SKM-1 (cell line): ENCODE data around the gene NHP2.
"Not testable (repeated sequence)": the region's sequence is repeated elsewhere in the genome, so short reads cannot be mapped to it uniquely, and the experiment has no call there.

Source experiments
- DNase-seq: peaks from one replicate; lab custom pipeline; 2025; ENCODE audit not compliant: unreplicated experiment; lab: John Stamatoyannopoulos, UW

The NHP2 gene

DNA sequence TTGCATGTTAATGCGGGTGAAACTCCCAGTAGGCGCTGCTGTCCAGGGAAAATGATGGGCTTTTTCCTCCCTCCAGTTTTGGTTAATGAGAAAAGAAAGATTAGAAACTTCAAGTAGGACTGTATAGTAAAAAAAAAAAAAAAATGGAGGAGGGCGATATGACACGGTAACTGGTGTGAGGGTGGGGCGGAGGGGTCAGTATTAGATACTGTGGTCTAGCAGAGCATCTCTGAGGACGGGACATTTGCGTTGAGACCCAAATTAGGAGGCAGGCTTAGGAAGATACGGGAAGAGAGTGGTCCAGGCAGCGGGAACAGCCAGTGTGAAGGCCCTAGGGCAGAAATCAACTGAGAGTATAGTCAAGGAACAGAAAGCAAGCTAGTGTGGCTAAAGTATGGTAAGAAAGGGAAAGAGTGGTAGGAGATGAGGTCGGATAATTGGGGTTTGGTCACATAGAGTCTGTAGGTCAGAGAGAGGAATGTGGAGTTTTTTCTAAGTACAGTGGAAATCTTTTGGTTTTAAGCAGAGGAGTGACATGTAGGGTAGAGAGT, 22.2 kb downstream of the NHP2 start:
- DNase-seq = no peak

DNA sequence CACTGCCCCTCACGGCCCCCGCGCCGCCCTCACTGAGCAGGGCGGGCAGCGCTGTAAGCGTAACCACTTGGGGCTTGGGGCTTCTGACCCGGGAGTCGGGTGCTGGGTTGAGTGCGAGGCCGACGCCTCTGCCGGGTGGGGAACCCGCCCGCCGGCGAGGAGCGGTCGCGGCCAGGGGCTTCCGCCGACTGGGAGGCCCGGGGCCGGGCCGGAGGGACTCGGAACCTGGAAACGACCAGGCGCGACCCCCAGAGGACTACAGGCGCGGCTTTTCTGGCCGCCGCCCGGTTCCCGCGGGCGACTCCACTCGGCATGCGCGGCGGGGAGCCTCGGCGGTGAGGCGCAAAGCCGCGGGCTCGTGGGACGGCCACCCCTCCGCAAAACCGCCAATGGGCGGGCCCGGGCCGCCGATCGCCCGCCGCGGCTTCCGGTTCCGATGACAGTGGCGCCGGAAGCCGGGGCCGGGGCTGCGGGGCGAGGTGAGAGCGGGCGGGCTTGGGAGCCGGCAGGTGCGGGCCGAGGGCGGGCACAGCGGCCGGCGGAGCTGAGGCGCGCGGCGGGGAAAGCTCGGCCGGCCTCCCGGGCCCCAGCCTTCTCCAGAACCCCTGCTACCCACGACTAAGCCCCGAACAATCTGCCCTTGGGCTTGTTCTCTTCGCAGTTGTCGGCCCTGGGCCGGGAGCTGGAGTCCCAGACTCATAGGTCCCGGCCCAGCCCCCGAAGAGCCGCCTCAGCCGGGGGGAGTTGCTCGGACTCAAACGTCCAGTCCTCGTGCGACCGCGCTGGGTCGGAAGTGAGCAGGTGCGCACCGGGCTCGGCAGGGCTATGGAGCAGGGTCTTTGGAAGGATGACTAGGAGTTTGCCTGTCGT, 22.9 kb downstream of the NHP2 start, which contains the start of gene RMND5B:
TSS of gene RMND5B (plus strand) at position 439 of the 870 bp plus-strand sequence. CDS start 7,106 bp downstream, outside the sequence.
- DNase-seq = peak; percentile 76

DNA sequence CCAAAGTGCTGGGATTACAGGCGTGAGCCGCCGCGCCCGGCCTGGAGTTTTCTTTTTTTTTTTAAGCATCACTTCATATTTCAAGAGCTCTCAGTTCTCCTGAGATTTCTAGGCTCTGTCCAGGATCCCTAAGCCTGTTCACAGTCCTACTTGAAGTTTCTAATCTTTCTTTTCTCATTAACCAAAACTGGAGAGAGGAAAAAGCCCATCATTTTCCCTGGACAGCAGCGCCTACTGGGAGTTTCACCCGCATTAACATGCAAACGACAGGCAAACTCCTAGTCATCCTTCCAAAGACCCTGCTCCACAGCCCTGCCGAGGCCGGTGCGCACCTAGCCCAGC, 23.5 kb downstream of the NHP2 start:
- not testable (repeated sequence) for DNase-seq

DNA sequence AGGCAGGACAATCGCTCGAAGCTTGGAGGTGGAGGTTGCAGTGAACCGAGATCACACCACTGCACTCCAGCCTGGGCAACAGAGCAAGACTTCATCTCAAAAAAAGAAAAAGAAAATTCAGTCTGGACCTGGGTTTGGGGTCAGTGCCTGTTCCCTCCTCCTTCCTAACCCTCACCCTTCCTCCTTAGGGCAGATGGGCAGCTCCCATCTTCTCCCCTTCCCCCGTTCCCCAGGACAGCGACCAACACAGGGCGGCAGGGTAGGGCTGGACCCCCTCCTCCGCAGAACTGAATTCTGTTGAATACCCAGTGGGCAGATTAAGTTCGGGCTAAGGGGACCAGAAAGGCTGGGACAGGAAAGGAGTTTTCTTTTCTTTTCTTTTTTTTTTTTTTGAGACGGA, 24.4 kb downstream of the NHP2 start:
- no peak for DNase-seq

DNA sequence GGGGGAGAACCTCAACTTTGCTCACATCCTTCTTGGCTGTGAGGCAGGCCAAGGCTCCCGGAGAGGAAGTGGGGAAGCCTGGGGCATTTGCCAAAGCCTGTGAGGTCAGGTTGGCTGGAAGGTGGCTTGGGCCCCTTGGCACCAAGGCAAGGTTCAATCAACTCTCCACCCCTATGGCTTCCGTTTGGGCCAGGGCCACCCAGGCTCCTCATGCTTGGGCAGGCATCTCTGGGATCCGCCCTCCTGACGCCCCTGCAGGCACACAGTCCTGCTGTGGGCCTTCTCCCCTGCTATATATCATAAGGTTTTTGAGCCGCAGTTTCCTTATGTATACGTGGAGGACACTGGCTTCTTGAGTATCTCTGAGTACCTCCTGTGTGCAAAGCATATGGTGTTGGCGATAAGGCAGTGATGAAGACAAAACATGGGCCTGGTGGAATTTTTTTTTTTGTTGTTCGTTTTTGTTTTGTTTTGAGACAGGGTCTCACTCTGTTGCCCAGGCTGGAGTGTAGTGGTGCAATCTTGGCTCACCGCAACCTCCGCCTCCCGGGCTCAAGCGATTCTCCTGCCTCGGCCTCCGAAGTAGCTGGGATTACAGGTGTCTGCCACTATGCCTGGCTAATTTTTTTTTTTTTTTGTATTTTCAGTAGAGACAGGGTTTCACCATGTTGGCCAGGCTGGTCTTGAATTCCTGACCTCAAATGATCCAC, 26.2 kb downstream of the NHP2 start:
- not testable (repeated sequence) for DNase-seq

DNA sequence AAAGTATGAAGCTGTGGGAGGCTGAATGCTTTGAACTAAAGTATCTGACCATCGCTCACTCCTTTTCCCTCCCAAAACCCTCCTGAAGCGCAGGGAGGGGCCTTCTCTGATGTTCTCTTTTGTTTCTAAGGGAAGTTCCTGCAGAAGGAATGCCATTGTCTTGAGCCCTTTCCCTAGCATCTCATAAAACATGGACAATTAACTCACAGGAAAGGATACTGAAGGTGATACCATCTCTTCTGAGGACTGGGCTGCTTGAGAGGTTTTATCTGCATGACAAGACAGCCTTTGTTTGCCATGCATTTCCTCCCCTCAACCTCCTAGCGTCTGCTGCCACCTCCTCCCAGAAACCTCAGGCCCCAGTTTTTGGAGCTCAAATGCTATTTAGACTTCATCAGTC, 27.1 kb downstream of the NHP2 start:
- DNase-seq = no peak

DNA sequence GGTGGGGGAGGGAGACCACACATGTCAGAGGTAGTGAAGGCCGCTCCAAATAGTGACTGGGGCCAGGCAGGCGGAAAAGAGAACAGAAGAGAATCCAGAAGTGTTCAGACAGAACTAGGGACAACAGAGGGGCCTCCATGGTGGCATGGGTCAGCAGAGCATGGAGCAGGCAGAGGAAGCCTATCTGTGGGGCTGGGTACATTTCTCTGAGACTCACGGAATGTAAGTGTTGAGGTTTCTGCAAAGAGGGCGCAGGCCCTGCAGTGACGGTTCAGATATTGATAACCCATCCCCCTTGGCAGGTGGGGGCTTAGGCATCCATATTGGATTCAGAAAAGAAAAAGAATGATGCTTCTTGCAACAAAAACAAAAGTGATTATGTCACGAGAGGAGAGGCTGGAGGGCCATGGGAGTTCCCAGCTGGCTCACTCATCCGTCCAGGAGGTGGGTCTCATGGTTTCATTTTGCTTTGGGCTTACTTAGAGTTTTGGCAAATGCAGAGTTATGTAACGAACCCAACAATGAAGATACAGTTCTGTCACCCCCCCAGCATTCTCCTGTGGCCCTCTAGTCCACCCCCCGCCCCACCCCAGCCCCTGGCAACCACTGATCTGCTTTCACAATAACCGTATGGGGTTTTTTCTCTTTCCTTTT, 28.3 kb downstream of the NHP2 start:
- DNase-seq = no peak

DNA sequence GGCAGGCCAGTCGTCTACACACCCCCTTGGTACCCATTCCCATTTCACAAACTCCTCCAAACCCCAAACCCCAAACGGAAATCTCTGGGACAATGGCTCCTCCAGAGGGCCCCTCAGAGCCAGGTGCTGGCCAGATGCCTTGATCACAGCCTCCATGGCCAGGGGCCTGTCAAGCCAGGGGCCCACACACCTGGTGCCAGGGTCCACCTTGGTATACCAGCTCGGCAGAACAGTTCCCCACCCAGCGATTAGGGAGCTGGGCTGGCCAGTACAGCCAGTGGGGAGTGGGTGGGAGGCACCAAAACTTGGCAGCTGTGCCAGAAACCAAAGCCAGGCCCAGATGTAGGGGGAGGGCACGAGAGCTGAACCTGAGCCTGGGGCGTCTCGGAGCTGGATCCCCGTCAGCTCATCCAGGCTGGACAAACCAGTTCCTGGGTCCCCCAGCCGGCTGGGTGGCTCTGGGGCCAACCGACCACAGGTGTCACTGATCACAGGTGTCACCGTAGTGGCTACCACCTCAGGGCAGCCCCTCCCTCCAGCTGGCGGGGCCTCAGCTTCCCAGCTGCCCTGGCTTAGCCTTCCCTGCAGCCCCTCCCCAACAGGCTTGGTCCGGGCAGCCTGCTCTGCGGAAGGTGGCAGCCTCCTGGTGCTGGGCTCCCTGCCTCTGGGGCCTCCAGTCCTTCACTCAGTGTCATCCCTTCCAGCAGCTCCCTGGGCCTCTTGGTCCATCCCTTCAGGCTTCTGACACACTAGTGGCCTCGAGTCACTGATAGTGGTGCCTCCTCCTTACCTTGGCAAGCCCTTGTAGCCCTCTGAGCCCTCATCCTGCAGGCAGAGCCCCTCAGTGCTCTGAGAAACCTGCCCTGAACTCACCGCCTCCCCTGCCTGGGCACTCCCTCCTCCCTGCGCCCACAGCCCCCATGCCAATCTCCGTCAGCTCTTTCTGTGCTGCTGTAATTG, 29.4 kb downstream of the NHP2 start:
- no peak for DNase-seq

DNA sequence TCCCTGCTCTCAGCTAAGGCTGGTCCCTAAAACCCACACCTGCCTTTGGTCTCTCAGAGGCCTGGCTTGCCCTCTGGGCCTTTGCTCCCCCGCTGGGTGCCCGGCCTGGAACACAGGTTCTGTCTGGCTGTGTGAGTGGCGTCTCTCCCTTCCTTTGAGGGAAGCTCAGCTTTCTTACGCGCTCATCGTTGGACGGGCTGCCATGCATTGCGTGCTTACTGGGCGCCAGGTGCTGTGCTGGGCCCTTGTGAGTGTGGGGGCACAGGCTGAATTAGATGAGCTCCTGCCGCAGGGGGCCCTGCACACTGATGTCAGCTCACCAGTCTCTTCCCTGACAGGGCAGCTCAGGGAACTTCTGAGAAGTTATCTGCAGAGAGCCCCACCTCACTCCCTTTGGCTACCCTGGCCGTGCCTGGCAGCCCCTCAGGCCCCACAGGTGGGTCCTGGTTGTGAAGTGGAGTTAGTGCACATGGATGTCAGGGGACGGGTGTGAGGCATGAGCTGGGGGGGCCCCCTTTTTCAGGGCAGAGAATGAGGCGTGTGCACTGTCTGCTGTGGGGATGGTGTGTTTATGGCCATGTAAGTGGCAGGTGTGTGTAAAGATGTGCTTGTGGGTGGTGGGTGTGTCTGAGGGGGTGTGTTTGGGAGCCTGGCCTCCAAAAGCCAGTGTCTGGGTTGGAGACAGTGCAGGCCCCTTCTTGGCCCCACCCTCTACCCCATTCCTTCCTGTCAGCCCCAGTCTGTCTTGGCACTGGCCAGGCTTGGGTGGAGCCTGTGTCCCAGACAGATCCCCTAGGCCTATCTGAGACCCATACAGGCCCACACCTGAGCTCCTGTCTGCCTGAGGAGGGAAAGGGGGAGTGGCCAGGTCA, 30.4 kb downstream of the NHP2 start:
- DNase-seq = no peak

DNA sequence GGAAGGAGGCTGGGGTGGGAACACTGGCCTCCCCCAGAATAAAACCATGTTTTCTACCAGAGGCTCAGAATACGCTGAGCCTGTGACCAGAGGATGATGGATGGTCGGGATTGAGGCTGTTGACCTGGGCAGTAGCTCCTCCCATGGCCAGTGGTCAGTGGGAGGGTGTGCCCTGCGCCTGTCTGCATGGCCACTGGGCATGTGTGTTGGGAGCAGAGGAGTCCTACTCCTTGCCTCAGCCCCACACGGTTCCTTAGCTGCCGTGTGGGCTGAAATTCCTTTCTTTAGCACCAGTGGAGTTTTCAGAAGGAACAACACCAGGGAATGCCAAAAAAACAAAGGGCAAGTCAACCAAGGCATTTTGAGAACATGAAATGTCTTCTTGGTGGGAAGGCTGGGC, 31.3 kb downstream of the NHP2 start:
- DNase-seq = no peak

DNA sequence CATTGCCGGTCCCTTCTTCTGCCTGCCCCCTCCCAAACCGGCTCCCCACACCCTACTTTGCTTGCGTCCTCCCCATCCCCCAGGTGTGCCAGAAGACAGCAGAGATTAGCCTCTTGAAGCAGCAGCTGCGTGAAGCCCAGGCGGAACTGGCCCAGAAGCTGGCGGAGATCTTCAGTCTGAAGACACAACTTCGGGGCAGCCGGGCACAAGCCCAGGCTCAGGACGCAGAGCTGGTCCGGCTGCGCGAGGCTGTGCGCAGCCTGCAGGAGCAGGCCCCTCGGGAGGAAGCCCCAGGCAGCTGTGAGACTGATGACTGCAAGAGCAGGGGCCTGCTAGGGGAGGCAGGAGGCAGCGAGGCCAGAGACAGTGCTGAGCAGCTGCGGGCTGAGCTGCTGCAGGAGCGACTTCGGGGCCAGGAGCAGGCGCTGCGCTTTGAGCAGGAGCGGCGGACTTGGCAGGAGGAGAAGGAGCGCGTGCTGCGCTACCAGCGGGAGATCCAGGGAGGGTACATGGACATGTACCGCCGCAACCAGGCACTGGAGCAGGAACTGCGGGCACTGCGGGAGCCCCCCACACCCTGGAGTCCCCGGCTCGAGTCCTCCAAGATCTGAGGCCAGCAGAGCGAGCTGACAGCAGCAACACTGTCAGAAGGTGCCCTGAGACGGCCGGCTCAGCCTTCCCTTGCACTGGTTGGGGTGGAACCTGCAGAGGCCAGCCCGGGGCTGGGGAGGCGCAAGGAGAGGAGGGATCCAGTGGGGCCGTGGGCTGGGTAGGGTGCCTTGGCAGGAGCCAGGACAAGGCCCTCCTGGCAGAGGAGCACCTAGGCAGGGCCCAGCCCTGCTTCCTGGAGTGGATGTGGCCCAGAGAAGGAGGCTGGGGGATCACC, 32.1 kb downstream of the NHP2 start:
- DNase-seq = no peak

DNA sequence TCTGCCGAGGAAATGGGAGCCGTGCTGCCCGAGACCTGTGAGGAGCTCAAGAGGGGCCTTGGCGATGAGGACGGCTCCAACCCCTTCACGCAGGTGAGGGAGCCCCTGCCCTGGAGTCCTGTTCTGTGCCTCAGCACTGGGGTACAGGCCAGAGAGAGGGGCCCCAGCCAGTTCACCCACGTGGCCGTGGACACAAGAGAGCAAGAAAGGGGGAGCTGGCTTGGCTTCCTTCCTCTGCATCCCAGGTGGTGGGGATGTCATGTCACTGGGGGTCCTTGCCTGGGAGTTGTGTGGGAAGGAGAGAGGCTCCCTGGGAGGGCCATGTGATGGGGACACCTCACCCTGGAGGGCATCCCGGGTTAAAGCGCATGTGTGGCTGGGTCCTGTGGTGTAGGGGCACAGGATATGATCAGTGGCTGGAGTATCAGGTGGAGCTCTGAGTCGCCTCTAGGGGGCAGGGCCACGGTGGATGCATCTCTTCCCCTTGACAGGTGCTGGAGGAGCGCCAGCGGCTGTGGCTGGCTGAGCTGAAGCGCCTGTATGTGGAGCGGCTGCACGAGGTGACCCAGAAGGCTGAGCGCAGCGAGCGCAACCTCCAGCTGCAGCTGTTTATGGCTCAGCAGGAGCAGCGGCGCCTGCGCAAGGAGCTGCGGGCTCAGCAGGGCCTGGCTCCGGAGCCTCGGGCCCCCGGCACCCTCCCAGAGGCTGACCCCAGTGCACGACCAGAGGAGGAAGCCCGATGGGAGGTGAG, 32.9 kb downstream of the NHP2 start:
- peak; percentile 36 for DNase-seq

DNA sequence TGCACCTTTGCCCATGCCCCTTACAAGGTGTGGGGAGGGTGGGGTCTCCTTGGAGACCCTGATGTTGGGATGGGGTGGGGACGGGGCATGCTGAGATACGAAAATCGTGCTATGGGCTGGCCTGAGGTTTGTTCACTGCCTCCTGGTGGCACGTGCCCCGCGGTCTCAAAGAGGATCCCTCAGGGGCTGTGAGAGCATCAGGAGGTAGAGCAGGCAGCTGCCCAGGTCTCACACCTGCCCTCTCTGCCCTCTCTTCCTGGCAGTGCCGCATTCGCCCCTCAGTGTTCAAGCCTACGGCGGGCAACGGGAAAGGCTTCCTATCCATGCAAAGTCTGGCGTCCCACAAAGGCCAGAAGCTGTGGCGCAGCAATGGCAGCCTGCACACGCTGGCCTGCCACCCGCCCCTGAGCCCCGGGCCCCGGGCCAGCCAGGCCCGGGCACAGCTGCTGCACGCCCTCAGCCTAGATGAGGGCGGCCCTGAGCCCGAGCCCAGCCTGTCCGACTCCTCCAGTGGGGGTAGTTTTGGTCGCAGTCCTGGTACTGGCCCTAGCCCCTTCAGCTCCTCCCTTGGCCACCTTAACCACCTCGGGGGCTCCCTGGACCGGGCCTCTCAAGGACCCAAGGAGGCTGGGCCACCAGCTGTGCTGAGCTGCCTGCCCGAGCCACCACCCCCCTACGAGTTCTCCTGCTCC, 33.6 kb downstream of the NHP2 start:
- no peak for DNase-seq

DNA sequence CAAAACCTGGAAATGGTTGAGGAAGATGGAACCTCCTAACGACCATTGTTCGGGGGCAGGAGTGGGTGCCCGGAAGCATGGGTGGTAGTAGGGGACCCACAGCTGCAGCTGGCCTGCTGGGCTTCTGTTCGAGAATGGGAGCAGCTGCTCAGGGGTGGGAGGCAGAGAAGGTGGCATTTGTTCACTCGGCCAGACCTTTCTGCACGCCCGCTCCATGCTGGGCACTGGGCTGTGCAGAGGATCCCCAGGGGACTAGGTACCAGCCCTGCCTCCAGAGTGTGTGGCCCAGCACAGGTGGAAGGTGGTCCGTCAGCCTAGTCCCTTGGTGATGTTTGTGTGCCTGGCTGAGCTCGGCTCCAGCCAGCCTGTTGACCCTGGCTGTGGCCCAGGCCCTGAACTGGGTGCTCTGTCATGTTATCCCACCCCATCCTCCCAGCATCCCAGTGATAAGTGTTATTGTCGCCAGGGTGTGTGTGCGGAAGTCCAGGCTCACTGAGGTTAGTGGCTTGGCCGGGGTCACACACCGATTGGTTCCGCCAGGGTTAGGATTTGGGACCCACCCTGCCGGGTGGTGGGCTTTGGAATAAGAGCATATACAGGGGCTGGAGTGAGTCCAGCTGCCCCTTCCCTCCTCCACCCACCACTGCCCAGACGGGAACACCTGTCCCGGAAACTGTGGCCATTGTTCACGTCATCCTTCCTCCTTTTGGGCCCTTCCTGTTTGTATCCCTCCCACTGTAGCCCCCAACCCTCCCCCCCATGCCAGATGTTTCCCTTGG, 35.6 kb downstream of the NHP2 start:
- DNase-seq = no peak

DNA sequence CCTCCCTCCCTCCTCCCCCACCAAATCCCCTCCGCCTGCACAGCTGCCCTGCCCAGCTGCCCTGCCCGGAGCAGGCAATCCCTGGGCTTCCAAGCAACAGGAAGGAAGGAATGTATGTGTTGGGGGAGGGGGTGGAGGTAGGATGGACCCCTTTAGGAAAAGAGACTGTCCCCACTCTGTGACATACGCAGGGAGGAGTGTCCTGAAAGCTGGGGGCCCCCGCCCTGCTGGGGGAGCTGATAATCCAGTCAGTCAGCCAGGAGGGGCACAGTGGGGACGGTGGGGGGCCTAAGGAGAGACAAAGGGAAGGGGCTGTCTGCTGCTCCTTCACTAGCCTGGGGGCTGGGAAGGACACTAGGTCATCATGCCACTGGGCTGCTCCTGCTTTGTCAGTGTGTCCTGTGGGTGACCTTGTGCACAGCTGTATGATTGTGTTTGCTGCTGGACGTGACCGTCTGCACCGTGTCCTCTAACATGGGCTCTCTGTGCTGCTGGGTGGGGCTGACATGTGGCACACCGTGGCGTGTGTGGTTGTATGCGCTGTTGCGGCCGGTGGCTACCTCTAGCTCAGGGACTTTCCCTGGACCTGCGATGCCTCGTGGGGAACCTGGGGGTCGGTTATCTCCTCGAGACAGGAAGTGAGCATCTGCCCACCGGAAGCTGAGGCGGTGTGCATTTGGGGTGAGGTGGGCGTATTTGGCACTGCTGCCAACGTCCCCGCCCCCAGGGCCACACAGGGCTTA, 37.4 kb downstream of the NHP2 start:
- no peak for DNase-seq

DNA sequence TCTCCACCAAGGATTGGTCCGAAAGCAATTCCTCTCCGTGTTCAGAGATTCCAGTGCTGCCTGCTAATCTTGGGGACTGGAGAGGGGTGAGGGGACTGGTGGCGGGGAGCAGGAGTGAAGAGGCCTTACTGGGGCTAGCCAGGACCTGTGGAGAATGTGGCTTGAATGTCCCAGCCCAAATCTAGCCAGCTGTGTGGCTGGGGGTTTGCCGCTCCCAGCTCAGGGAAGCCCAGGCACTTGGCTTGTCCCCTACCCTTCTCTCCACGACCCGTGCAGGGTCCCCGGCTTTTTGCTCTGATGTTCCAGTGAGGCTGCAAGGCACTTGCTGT, 37.9 kb downstream of the NHP2 start:
- DNase-seq = no peak
